ENCODE data around the gene CDCA7L. TPM values are rescaled to one million over a fixed set of nuclear protein-coding genes. Genes with fewer than 3 reads are reported as not detected.

The CDCA7L gene
- total and polyA plus RNA-seq, 10 donors: 15.4 to 38.6 (median 30.4) TPM

- Histone ChIP-seq H3K4me1 (peaks cover 0 to 7% (median 0%) of the 10 kb centered on the region in 6 donors), H3K4me3 (no peak overlapping the region), H3K9me3 (no peaks in the 10 kb centered on the region), H3K36me3 (no peaks in the 10 kb centered on the region), H3K27ac (peak overlapping the region in 1 of 8 donors; percentile 34), H3K27me3 (replicated peaks in 1 of 7) (no peaks in the 10 kb centered on the region)
- TF ChIP-seq POLR2A (IDR thresholded peaks at IDR 0.05) (no peak), POLR2AphosphoS5 (IDR thresholded peaks at IDR 0.05) (no peak), CTCF (IDR thresholded peaks at IDR 0.05 in 8 of 11, conservative IDR thresholded peaks at IDR 0.05 in 3 of 11) (no peak)
- DNase-seq: no peak
- 22 to 41% (median 30%) methylated on average over 6 of the region's 6 CpGs for WGBS, 5 donors
- intact Hi-C loops (cut with DNase I; ENCODE audit: low total_unique reads): no loop called here
Observed at GRCh38 chr7:21851559-21851967, 94.1 kb downstream of the CDCA7L start.
